Cerebellar nuclear complex (tissue), 1 donor: ENCODE data around the gene CLTRN.
"Not testable (repeated sequence)": the region's sequence is repeated elsewhere in the genome, so short reads cannot be mapped to it uniquely, and the experiment has no call there.

Source experiments
- DNase-seq, 2 experiments: peaks; one replicate each; lab custom pipeline; 2025; lab: John Stamatoyannopoulos, UW

The CLTRN gene, protein sequence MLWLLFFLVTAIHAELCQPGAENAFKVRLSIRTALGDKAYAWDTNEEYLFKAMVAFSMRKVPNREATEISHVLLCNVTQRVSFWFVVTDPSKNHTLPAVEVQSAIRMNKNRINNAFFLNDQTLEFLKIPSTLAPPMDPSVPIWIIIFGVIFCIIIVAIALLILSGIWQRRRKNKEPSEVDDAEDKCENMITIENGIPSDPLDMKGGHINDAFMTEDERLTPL

GRCh38 chrX:15664487-15665444 lies at the start of gene CLTRN:
TSS of gene CLTRN (minus strand) at chrX:15664805. CDS start at chrX:15664775, 30 bp downstream.
- no peak for DNase-seq

GRCh38 chrX:15704273-15704672 lies 39.7 kb upstream of the CLTRN start:
- not testable (repeated sequence) for DNase-seq

GRCh38 chrX:15703809-15704208 lies 39.2 kb upstream of the CLTRN start:
- not testable (repeated sequence) for DNase-seq

DNA sequence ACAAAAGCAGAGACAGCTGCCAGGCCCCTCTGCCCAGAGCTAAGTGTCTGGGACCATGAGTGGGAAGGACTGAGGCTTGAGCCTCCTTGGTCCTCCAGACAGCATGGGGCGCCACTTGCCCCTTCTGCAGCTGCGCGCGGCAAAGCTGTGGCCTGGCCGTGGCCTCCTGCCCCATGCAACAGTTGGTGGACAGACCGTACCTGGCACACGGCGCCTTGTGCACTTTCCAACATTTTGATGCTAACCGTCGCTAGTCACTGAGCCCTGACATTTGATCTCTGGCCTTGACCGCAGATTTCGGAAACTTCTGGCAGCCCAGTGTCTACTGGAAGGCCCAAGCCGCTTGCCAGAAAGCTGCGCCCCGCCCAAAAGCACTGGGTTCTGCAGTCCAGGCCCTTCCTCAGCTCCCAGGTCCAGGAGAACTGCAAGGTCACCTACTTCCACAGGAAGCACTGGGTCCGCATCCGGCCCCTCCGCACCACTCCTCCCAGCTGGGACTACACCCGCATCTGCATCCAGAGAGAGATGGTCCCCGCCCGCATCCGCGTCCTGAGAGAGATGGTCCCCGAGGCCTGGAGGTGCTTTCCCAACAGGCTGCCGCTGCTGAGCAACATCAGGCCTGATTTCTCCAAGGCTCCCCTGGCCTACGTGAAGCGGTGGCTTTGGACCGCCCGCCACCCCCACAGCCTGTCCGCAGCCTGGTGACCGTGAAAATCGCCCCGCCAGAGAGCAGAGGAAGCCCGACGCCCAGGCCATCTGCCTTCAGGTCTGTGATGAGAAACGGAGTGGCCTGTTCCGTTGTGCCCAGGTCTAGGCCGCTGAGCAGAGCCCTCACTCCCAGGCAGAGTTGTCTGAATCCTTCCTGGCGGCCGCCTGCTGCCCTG lies 38.1 kb upstream of the CLTRN start:
- no peak for DNase-seq

DNA sequence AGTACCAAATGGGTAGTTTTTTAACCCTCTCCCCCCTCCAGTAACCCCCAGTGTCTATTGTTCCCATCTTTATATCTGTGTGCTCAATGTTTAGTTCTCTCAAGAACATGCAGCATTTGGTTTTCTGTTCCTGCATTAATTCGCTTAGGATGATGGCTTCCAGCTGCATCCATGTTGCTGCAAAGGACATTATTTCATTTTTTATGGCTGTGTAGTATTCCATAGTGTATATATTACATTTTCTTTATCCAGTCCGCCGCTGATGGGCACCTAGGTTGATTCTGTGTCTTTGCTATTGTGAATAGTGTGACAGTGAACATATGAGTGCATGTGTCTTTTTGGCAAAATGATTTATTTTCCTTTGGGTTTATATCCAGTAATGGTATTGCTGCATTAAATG lies 31.9 kb upstream of the CLTRN start:
- DNase-seq: no peak

GRCh38 chrX:15694941-15695451 lies 30.4 kb upstream of the CLTRN start:
- no peak for DNase-seq

DNA sequence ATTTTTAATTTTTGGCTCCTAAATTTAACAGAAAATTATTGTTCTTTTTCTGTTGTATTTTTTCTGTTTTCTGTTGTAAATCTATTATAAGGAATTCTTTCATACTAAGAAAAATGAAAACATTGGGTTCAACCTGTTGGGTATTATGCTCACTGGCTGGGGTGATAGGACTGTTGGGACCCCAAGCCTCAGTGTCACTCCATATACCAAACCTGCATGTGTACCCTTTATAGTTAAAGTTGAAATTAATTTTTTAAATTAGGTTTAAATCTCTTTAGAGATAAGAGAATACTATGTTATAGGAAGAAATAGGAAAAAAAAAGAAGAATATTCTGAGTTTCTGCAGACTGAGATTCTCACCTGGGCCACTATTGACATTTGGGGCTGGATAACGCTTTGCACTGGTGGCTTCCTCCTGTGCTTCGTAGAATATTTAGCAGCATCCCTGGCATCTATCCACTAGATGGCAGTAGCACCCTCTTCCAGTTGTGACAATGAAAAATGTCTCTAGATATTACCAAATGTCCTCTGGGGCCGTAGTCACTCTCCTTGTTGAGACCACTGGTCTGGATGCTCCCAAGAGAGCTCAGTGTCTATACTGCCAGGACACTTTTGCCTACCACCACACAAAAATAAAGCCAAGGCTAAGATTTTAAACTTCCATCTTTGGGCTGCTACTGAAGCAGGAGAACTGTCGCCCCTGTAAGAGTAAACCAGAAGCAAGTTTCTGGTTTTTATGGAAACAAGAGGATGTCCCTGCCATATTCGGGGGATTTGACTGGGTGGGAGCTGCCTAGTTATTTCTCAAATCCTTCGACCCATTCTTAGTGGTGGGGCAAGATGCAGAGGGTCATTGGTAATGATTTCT lies 22.4 kb upstream of the CLTRN start:
- peak in 1 of 2 experiments; percentile 44 for DNase-seq

- DNase-seq: no peak
Observed at GRCh38 chrX:15683193-15683592, 18.6 kb upstream of the CLTRN start.

DNA sequence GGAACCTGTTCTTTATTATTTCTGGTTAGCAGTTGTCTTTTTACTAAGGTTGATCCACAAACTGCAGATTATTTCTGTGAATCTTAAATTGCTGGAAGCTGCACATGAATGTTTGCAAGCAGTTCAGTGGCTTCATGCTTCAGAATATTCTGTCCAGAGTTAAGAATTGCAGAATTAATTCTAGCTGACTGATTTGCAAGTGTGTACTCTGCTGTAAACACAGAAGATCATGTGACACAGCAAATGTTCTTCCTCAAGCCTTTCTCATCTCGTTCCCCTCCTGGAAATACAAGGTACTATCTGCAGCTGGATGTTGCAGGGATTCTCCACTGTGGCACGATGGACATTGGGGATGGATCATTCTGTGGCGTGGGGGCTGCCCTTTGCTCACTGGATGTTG lies 16.8 kb upstream of the CLTRN start:
- no peak for DNase-seq

GRCh38 chrX:15680401-15680800 lies 15.8 kb upstream of the CLTRN start:
- no peak for DNase-seq

DNA sequence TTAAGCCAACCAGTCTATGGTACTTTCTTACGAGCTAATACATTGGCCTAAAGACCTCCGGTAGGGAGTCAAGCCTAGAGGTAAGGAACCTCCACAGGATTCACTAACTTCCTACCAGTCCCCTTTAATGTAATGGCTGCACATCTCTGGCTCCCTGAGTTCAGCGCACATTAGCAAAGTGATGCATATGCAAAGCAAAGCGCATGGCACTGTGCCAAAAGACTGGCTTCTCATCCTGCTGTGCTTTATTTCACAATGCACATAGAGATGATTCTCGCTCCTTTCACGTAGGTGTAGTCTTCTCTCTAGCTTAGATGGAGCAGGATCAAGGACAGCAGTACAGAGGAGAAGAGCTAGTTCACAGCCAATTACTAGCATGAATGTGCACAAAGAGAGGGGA lies 14.6 kb upstream of the CLTRN start:
- no peak for DNase-seq

- no peak for DNase-seq
Observed at GRCh38 chrX:15678339-15678738, 13.7 kb upstream of the CLTRN start.

GRCh38 chrX:15676886-15677285 lies 12.3 kb upstream of the CLTRN start:
- no peak for DNase-seq

- DNase-seq: peak; percentile 66 to 73
Observed at GRCh38 chrX:15675490-15675921, 10.9 kb upstream of the CLTRN start.

- DNase-seq: peak; percentile 71 to 78
Observed at GRCh38 chrX:15674841-15675489, 10.4 kb upstream of the CLTRN start.

DNA sequence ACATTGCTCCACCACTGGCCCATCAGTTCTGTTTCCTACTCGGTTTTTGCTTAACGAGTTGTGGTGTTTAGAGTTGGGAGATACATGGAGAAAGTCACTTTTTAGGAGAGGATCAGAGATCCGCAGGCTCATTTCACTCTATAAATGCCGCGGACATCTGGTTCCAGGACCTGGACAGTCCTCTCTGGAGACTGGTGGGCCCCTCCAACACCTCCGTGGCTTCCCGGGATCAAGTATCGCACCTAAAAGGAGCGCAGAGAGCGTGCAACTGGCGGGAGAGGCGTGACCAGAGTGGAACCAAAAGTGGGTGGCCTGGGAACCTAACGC lies 9.9 kb upstream of the CLTRN start:
- DNase-seq: no peak

DNA sequence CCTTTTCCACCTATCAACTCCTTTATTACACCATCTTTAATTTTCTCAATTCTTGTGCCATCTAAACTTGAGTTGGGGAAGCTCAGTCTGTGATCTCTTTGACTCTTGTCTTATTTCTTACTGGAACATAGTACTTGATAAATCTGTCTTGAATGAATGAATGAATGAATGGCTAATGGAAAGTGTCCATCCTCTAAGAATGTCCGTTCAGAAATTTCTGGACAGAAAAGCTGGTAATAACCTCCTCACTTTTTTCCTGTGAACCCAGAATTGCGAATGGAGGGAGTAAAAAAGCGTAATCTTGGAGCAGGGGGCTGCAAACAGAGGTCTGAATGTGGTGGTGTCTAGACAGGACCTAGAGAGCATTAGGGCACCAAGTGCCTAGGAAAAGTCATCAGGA lies 9.4 kb upstream of the CLTRN start:
- DNase-seq: no peak

DNA sequence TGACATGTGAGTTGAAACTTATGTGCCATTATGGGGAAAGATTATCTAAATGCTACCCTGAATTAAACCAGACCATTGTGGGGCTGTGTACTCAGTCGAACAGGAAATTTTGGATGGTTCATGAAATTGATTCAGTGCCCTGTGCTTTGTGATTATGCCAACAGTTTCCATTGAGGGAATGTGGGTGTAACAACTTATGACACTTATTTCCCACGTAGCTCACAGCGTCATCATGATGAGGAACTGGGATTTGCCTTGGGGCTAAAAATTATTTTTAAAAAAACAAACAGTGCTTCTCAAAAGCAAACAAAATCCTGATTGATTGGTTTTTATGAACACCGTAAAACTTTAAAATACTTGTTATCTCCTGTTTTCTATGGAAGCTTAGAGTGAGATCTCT lies 8.3 kb upstream of the CLTRN start:
- DNase-seq: no peak

- no peak for DNase-seq
Observed at GRCh38 chrX:15663439-15663838, 1.2 kb downstream of the CLTRN start.

- not testable (repeated sequence) for DNase-seq
Observed at GRCh38 chrX:15654804-15655203, 9.8 kb downstream of the CLTRN start.

DNA sequence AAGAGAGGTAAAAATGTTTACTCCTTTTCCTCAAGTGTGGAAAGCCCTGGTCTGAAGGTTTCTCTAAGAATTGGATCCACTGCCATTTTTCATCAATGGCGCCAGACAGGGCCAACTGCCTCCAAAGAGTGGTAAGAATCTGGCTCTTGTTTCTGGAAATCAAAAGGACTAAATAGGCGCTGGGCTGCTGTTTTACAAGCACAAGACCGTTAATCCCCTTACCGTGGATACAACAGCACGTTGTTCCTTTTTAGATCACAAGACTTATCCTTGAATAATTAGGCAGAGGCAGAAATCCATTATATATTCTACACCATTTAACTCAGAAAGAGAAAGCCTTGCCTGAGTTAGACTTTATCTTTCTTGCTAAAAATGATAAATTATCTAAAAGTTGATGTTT lies 10.6 kb downstream of the CLTRN start:
- DNase-seq: no peak
